Loucy (cell line): ENCODE measurements around the gene NFATC3.

Experiments used
- H2AFZ ChIP-seq: fragments of 200-600 bp; sonication (generic); 2 replicates; pipeline ENCODE4 v1.6.0; 2016; ENCODE audit warnings: antibody characterized with exemption, mild to moderate bottlenecking, low read length, moderate library complexity
- H3F3A ChIP-seq: fragments of 200-600 bp; 2 replicates; pipeline ENCODE4 v1.6.0; 2016; ENCODE audit warnings: antibody characterized with exemption, low read depth, mild to moderate bottlenecking
- H3K27me3 ChIP-seq: fragments of 200-600 bp; sonication (generic); 2 replicates; pipeline ENCODE4 v1.6.1; 2014; ENCODE audit warnings: low read length, mild to moderate bottlenecking; ENCODE audit not compliant: insufficient read depth, poor library complexity, severe bottlenecking
- H3K36me3 ChIP-seq: fragments of 200-600 bp; sonication (generic); 2 replicates; pipeline ENCODE4 v1.6.1; 2016; ENCODE audit warnings: low read length; ENCODE audit not compliant: insufficient read depth
- H3K4me1 ChIP-seq: fragments of 200-600 bp; sonication (generic); 2 replicates; pipeline ENCODE4 v1.5.1; 2014; ENCODE audit warnings: low read length, mild to moderate bottlenecking; ENCODE audit not compliant: insufficient read depth, poor library complexity, severe bottlenecking
- H3K4me2 ChIP-seq: fragments of 200-600 bp; sonication (generic); 2 replicates; pipeline ENCODE4 v1.6.0; 2014; ENCODE audit warnings: antibody characterized with exemption, low read length, low read depth, mild to moderate bottlenecking; ENCODE audit not compliant: poor library complexity, severe bottlenecking
- H3K4me3 ChIP-seq: fragments of 200-600 bp; sonication (generic); 2 replicates; pipeline ENCODE4 v1.5.1; 2014; ENCODE audit warnings: low read length, mild to moderate bottlenecking, mixed read lengths; ENCODE audit not compliant: poor library complexity, severe bottlenecking
- H3K79me2 ChIP-seq: fragments of 200-600 bp; sonication (generic); 2 replicates; pipeline ENCODE4 v1.6.1; 2014; ENCODE audit warnings: low read length; ENCODE audit not compliant: insufficient read depth
- H3K9ac ChIP-seq: fragments of 200-600 bp; sonication (generic); 2 replicates; pipeline ENCODE4 v1.6.0; 2014; ENCODE audit warnings: mild to moderate bottlenecking, low read depth, low read length, moderate library complexity; ENCODE audit not compliant: poor library complexity, severe bottlenecking
- H3K9me2 ChIP-seq: fragments of 200-600 bp; sonication (generic); replicated peaks from 2 replicates; pipeline ENCODE4 v1.6.1; 2016; ENCODE audit warnings: low read depth, low read length, mixed read lengths
- H3K9me3 ChIP-seq: fragments of 200-600 bp; sonication (generic); 2 replicates; pipeline ENCODE4 v1.6.1; 2014; ENCODE audit warnings: mild to moderate bottlenecking, antibody characterized with exemption, low read length, low read depth; ENCODE audit not compliant: insufficient read depth
- H4K20me1 ChIP-seq: fragments of 200-600 bp; sonication (generic); 2 replicates; pipeline ENCODE4 v1.6.0; 2014; ENCODE audit warnings: antibody characterized with exemption, low read length, mild to moderate bottlenecking; ENCODE audit not compliant: insufficient read depth, poor library complexity, severe bottlenecking
- EZH2phosphoT487 ChIP-seq: fragments of 200-600 bp; IDR thresholded peaks from 2 replicates; pipeline ENCODE4 v1.6.1; 2018; ENCODE audit warnings: antibody characterized with exemption, mild to moderate bottlenecking, moderate library complexity, borderline replicate concordance
- TF ChIP-seq, protein P1 (sequence below): fragments of 200-600 bp; sonication (generic); conservative IDR thresholded peaks from 2 replicates; pipeline ENCODE4 v1.5.1; 2014; ENCODE audit warnings: mild to moderate bottlenecking, antibody characterized with exemption, low read length

Gene NFATC3

GRCh38 chr16:68071518-68071901 is 13.7 kb upstream of the NFATC3 start:
- Histone ChIP-seq H4K20me1 (no peaks in the 10 kb centered on the region), H3K4me1 (peaks cover 73% of the 10 kb centered on the region), H3K9me3 (no peaks in the 10 kb centered on the region), H3K36me3 (0 out of 2 replicates have a peak, but pooled peaks cover 4% of the 10 kb centered on the region), H3K4me3 (no peak overlapping the region), H3F3A (no peaks in the 10 kb centered on the region), H3K27me3 (no peaks in the 10 kb centered on the region), H3K9me2 (no peaks in the 10 kb centered on the region), H2AFZ (no peak overlapping the region), H3K79me2 (peaks cover 41% of the 10 kb centered on the region), H3K9ac (peak overlapping the region; percentile 44), H3K4me2 (peak overlapping the region; percentile 72)
- TF ChIP-seq EZH2phosphoT487, result no peak
- TF ChIP-seq, protein P1, sequence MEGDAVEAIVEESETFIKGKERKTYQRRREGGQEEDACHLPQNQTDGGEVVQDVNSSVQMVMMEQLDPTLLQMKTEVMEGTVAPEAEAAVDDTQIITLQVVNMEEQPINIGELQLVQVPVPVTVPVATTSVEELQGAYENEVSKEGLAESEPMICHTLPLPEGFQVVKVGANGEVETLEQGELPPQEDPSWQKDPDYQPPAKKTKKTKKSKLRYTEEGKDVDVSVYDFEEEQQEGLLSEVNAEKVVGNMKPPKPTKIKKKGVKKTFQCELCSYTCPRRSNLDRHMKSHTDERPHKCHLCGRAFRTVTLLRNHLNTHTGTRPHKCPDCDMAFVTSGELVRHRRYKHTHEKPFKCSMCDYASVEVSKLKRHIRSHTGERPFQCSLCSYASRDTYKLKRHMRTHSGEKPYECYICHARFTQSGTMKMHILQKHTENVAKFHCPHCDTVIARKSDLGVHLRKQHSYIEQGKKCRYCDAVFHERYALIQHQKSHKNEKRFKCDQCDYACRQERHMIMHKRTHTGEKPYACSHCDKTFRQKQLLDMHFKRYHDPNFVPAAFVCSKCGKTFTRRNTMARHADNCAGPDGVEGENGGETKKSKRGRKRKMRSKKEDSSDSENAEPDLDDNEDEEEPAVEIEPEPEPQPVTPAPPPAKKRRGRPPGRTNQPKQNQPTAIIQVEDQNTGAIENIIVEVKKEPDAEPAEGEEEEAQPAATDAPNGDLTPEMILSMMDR, result no peak

- Histone ChIP-seq H2AFZ (no peak overlapping the region), H3K36me3 (0 out of 2 replicates have a peak, but pooled peaks cover 4% of the 10 kb centered on the region), H3K27me3 (no peaks in the 10 kb centered on the region), H3K4me3 (no peak overlapping the region), H4K20me1 (no peaks in the 10 kb centered on the region), H3K79me2 (peaks cover 43% of the 10 kb centered on the region), H3K9me2 (no peaks in the 10 kb centered on the region), H3K9ac (peak overlapping the region; percentile 44), H3F3A (no peaks in the 10 kb centered on the region), H3K9me3 (no peaks in the 10 kb centered on the region), H3K4me1 (peaks cover 75% of the 10 kb centered on the region), H3K4me2 (peak overlapping the region; percentile 23)
- TF ChIP-seq, protein P1, result peak; percentile 42
- no peak for TF ChIP-seq EZH2phosphoT487
Observed at GRCh38 chr16:68072038-68072695, 13.0 kb upstream of the NFATC3 start.

DNA sequence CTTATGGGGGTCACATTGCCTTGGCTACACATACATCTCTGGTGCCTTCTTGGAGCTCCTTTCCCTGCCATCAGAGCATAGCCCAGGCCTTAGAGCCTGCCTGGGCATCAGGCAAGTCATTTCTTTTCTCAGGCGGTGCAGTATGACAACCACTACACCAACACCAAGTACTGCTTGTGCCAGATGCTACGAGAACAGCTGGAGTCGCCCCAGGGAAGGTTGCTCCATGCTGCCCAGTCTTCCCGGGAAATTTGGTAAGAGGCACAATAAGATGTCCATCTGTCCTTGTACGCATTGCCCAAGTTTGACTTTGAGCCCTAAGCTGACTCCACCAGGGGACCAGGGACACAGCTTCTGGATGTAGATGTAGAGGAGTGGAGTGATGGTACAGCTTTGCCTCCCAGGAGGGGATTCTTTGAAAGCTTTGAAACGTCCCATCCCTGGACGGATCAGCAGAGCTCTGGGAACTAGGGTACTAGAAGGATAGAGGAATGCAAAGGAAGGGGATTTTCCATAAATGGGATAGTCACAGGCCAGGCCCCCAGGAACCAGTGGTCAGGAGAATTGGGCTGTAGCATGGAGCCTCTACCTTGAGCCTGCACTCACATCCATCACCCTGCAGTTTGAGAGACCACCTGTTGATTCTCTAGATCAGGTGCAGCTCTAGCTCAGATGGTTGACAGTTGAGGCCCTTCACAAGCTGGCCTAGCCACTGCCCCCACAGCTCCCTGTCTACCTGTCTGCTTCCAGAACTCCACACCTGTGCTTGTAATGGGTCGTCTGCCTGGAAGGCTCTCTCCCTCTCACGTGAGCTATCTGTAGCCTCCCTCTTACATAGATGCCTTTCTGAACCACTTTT is 11.0 kb upstream of the NFATC3 start:
- Histone ChIP-seq H4K20me1 (no peaks in the 10 kb centered on the region), H3K4me2 (peak overlapping the region; percentile 85), H3K9me2 (no peaks in the 10 kb centered on the region), H3K4me3 (peak overlapping the region; percentile 57), H3K9ac (peak overlapping the region; percentile 76), H3K36me3 (0 out of 2 replicates have a peak, but pooled peaks cover 4% of the 10 kb centered on the region), H2AFZ (no peak overlapping the region), H3K79me2 (peaks cover 59% of the 10 kb centered on the region), H3F3A (peaks cover 2% of the 10 kb centered on the region; the same call in 1 of the 2 replicates), H3K27me3 (no peaks in the 10 kb centered on the region), H3K9me3 (no peaks in the 10 kb centered on the region), H3K4me1 (peaks cover 87% of the 10 kb centered on the region)
- TF ChIP-seq EZH2phosphoT487, result no peak
